Right renal cortex interstitium (tissue), 3 donors: ENCODE measurements around the gene CHRM4. TPM values are rescaled to one million over a fixed set of nuclear protein-coding genes. Genes with fewer than 3 reads are reported as not detected.

Experiments used
- DNase-seq, 3 donors: peaks; one replicate each; pipeline ENCODE4 v3.0.0-alpha.2; 2013; ENCODE audit warnings: low read depth in 3 of 3, low spot score in 2 of 3
- polyA plus RNA-seq, 3 donors: library from polyadenylated mRNA; unstranded; fragments of 120-200 nt; gene quantifications; one replicate each; pipeline ENCODE4 v1.2.1, GENCODE V29; 2013; ENCODE audit not compliant: insufficient read length in 3 of 3

The CHRM4 gene
- polyA plus RNA-seq, 3 donors = 0.08 to 0.21 (median 0.14) TPM

DNA sequence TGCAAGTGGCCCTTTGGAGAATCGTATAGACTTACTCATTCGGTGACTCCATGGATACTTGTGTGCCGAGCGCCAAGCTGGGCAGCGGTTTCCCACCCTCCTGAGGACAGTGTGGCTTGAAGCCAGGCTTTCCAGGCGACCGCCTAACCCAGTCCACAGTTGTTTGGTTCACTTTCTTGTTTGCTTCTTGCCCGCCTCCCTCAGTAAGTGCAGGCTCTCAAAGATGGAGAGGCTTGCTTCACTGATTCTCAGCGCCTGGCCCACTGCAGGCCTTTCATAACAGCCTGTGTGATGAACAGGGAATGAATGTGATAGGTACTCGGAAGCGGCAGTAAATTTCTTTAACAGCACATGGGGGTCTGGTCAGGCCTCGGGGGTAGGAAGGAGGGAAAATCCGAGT is 21.3 kb downstream of the CHRM4 start:
- no peak for DNase-seq

DNA sequence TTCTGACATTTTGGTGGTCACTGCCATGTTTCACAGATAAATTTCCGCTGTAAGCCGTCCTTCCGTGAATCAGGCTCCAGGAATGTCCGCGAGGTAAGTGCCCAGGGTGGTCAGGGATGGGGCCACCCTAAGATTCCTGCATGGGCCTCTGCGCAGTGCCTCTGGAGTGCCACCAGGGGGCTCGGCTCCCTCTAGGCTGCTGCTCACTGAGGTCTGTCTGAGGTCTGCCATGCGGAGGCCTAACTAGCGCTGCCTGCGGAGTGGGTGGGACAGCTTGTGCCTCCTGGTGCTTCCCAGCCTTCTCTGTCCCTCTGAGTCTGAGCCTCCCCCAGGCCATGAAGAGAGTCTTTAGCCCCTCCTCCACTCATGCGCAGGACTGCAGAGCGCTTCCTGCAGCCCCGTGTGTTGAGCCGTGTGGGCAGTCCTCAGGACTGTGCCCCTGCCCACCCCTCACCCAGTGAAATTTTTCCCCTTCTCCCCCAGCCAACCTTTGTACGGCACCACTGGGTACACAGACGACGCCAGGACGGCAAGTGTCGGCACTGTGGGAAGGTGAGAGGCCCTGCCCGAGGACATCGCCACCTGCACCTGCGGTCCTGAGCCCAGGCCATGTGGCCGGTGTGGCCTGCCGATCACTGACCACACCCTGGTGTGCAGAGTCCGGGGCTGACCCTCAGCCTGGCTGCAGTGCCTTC is 22.0 kb downstream of the CHRM4 start:
- DNase-seq = peak in 1 of 3 donors; percentile 60

DNA sequence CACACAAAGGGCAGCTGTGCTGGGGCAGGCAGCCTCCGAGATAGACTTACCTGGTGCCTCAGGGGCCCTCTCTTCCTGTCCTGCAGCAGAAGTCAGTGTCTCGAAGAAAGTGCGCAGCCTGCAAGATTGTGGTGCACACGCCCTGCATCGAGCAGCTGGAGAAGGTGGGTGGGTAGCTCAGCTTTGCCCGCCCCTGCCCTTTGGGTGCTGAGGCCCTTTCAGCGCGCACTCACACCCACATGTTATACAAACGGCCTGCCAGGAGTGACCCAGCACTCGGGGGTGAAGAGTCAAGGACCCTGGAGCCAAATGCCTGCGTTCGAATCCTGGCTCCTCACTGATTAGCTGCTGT is 23.7 kb downstream of the CHRM4 start:
- no peak for DNase-seq

DNA sequence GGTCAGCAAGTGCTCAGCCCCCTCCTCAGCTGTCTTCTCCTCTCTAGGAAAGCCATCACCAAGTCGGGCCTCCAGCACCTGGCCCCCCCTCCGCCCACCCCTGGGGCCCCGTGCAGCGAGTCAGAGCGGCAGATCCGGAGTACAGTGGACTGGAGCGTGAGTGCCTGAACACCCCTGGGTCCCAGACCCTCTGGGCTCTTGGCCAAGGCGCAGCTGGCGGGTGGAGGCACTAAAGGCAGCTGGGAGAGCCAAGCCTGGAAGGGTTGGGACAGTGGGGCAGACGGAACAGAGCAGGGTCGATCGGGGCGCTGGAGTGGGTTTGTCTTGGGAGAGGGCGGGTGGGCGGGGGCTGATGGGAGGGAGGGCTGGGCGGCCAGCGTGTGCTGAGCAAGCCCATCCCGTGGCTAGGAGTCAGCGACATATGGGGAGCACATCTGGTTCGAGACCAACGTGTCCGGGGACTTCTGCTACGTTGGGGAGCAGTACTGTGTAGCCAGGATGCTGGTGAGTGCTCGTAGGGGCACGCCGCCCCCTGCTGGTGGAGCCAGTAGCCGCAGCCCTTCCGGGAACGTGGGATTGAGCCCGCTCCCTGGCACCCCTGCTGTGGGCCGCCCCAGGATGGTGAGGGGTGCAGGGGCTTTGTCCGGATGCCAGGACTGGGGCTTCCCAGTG is 24.2 kb downstream of the CHRM4 start:
- DNase-seq = no peak

DNA sequence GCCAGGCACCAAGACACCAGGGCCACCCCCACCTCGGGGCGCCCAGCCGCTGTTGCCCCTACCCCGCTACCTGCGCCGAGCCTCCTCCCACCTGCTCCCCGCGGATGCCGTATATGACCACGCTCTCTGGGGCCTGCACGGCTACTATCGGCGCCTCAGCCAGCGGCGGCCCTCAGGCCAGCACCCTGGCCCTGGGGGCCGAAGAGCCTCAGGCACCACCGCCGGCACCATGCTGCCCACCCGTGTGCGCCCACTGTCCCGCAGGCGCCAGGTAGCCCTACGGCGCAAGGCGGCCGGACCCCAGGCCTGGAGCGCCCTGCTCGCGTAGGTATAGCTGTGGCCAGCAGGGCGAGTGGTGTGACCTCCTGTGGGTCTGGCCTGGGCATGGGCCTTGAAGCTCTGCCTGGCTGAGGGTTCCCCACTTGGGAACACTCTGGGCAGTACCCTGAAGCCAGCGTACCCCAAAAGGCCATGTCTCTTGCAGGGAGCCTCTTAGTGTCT is 24.9 kb downstream of the CHRM4 start:
- DNase-seq = no peak

DNA sequence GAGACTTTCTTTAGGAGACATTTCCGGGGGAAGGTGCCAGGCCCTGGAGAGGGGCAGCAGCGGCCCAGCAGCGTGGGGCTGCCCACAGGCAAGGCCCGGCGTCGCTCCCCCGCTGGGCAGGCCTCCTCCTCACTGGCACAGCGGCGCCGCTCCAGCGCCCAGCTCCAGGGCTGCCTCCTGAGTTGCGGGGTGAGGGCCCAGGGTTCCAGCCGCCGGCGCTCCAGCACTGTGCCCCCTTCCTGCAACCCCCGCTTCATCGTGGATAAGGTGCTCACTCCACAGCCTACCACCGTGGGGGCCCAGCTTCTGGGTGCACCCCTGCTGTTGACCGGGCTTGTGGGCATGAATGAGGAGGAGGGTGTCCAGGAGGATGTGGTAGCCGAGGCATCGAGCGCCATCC is 25.3 kb downstream of the CHRM4 start:
- no peak for DNase-seq

DNA sequence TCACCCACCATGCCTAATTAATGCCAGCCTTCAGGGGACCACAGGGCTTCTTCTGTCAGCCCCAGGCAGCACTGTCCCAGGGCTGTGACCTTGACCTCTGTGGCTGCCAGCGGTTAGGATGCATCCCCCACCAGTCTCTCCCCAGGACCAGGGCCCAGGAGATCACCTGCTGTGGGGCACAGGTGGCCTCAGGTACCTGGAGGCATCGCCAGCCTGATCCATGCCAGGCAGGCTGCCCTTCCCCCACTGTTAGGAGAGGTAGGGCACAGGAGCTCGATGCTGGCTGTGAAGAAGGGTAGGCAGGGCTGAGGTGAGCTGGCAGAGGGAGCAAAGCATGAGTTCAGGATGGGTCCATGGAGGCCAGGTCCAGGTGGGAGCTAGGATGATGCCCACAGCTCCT is 26.8 kb downstream of the CHRM4 start:
- DNase-seq = no peak

DNA sequence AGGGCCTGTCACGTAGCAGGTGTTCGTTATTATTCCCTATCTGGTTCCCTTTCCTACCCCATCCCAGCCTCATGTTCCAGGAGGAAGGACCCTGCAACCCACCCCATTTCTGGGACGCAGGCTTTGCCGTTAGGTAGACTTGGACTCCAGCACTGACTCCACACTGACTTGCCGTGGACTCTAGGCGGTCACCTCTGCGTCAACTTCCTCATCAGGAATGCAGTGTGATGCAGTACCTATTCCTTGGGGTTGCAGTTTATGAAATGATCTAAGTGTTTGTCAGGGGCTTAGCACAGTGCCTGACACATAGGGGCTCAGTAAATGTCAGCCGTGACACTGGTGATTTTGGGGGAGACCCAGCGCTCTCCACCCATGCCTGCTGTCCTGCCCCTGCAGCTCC is 27.5 kb downstream of the CHRM4 start:
- no peak for DNase-seq

DNA sequence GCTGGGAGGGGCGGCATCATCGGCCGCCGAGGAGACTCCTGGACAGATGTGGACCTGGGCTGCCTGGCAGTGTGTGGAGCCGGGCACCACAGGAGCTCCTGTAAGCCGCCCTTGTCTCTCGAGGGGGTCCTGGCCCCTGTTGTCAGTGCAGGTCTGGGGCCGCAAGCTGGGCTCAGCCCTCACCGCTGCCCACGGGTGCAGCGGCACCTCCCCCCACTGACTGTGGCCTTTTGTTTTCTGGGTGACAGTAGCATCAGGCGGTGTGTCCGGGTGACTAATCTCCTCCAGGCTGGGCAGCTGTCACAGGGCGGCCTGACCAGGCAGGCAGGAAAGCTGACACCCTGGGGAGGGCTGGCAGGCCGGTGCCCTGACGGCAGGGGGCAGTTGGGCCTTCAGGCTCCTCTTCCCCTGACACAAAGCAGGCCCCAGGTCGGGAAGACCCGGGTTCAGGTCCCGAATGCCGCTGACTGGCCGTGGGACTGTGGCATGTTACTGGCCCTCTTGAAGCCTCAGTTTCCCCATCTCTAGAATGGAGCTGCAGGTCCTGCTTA is 28.0 kb downstream of the CHRM4 start:
- no peak for DNase-seq

DNA sequence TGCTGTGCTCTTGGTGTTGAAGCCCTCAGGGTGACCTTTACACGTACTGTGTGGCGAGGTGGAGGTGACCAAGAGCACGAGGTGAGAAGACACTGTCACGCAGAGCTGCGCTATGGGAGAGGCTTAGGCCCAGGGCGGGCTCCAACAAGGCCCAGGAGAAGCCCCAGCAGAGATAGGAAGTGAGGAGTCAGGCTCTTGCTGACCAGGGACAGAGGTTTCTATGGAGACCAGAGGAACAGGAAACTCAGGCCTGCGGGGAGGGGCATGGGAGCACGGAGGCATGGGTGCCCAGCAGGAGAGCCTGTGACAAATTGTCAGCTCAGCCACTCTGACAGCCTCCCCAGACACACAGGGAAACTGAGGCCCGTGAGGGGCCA is 28.6 kb downstream of the CHRM4 start:
- DNase-seq = no peak

DNA sequence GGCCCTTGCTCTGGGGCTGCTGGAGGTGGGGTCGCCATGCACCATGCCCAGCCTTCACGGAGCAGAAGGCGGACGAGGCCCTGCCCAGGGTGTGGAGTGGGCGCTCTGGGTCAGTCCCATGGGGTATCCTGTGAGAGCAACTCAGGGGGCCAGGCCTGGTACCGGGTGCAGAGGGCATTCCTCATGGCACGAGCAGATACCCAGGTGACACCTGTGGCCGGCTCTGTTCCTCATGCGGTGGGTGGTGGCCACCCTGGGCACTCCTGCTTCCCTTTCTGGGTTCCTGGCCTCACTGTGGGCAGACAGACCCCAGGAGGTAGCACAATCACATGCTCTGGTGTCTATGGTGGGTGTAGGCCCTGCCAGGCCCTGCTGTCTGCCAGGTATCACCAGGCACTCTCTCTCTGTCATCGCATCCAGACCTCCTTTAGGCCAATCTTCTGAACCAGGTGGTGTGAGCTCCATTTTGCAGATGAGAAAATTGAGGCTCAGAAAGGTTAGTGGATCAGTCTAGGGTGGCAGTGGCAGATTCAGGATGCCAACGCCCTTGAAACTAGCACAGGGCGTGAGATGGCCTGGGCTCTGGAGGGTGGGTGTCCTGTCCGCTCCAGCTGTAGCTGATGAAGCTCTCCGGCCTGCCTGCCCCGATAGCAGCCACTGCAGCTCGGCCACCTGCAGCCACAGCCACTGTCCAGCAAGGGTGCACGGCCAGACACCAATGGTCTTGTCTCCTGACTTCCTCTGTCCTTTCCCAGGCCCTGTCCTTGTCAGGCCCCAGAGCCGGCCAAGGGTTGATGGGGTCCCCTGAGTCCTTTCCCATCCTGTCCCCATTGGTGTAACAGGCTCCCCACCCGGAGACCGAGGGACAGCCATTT is 29.2 kb downstream of the CHRM4 start:
- no peak for DNase-seq

DNA sequence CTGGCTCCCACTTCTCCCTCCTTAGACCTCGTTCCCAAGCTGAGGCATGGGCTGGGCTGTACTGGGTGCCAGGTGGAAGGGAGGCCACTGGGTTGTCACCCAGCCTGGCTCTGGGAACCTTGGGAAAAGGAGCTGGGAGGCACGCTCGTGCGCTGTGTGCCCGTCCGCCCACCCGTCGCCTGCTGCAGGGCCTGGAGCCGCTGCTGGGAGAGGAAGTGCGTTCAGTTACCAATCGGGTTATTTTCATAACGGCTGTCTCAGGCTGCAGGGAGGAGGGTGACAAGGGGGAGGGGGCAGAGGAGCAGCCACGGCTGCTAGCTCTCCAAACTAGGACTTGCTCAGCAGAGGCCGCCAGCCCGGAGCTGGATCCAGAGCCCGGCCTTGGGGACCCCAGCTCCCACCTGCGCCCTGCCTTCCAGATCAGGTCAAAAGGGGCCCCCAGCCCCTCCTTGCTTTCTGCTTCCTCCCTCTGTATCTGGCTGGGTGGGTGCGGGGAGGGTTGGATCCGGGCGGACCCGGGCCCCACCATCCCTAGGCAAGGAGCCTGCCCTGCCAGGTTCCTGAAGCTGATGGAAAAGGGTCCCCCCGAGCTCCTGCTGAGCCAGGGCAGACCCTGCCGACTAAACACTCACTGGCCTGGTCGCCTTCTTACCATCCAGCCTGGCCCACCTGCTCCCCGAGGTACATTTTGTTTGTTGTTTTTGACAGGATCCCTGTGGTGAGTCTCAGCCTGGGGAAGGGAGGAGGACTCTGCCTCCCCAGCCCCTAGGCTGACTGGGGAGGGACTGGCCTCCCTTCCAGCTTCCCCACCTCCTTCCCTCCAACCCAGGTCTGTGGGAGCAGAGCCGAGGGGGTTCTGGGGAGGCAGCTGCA is 30.1 kb downstream of the CHRM4 start:
- no peak for DNase-seq

DNA sequence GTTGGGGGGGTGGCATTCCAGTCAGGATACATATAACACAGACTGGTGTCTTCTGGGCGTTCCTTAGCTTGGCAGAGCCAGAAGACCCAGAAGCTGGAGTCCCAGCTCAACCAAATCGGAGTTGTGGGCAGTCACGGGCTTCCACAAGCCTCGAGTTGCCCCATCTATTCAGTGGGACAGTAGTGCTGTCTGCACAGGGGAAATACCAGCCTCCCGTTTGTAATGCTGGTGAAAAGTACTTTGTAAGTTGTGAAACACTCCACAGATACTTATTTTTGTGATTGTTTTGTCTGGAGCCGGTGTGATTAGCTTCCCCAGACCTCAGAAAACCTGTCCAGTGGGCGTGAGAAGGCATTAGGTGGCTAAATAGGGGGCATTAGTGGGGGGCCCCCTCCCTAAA is 30.7 kb downstream of the CHRM4 start:
- no peak for DNase-seq

DNA sequence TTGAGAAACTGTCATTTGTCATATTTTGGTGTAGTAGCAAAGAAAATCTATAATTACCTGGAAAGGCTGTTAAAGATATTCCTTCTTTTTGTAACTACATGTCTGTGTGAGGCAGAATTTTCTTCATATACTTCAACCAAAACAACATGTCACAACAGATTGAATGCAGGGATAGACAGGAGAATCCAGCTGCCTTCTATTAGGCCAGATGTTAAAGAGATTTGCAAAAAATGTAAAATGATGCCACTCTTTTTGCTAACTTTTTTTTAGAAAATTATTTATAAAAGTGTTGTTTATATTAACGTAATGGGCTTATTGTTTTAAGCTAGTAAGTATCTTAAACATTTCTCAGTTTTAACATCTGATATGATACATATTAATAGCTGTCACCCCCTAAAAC is 31.6 kb downstream of the CHRM4 start:
- DNase-seq = no peak

DNA sequence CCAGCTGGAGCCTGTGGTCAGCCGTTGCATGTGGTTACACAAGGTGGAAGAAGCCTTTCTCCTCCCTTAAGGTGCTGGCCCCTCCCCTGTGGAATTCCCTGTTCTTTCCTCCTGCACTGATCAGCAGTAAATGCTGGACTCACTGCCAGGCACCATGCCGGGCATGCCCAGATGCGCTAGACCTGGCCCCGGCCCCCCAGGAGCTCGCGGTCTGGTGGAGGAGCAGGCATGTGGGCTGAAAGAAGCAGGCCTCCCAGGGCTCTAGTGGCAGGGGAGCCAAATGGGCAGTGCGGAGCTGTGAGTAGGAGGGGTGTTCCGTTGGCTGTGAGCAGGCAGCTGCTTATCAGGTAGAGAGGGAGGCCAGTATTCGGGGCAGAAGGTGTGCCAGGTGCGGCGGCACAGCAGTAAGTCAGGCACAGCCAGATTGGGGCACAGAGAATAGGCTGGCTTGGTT is 34.1 kb downstream of the CHRM4 start:
- DNase-seq = no peak

DNA sequence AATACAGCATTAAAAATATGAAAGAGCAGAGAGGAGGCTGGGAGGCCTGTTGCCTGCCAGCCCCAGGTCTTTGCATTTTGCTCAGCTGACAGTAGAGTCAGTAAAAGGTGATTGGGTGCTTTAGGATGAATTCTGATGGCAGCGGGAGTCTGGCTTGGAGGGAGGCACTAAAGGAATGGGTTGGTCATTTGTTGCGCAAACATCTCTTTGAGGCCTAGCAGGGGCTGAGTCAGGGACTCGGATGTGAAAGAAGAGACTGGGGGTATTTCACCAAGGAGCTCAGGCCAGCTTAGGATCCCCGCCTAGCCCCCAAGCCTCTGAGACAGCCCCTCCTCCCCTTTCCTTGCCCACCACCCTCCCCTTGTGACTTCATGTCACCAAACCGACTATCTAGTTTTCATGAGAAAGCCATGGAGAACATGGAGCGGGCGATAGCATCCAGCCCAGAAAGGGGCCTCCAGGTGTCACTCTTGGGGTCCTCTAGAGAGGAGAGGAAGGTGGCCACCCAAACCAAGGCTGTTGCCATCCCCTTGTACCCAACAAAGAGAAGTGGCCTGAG is 34.6 kb downstream of the CHRM4 start:
- DNase-seq = no peak

DNA sequence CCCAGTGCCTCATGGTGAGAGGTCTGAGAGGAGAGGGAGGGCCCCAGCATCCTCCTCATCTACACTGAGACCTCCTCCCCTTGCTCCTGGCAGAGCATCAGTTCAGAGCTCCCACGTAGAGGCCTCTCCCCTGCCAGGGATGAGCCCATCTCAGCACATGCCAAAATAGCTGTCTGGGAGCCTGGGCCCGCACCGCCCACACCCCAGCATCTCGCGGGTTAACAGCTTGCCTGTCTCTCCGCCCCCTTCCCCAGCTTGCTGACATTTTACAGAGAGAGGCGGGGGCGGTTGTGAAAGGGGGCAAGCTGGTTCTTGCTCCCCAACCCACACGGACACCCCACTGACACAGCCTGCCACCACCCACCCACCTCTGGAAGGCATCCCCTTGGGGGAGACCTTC is 37.9 kb downstream of the CHRM4 start:
- no peak for DNase-seq

DNA sequence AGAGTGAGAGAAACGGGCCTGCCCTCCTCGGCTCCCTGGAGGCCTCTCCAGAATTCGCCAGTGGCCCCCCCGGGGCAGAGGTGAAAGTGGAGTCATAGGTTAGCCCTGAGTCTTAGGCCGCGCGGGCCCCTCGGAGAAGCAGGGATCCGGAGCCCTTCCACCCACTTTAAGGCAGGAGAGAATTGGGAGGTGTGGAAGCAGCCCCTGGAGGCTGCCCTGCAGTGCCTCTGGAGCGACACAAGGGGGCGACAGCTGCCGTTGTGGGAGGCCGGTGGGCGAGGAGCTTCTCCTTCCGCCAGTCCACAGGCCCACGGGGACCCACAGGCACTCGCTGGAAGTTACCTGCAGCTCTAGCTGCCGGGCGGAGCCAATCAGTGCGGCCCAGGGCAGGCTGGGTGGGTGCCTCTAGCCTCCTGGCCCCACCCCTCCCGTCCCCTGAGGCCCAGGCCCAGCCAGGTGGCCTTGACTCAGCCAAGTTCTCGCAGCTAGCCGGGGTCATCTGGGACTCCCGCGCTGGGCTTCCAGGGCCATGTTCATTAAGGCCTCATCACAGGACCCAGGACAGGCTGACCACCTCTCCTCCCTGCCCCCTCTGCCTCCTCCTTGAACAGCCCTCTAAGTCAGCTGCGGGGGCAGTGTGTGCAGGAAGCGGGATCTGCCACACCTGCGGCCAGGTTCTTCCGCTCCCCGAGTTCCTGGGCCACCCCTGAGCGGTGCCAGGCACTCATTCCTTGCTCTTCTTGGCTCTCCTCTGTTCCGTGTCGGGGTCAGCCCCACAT is 39.3 kb downstream of the CHRM4 start:
- DNase-seq = no peak

DNA sequence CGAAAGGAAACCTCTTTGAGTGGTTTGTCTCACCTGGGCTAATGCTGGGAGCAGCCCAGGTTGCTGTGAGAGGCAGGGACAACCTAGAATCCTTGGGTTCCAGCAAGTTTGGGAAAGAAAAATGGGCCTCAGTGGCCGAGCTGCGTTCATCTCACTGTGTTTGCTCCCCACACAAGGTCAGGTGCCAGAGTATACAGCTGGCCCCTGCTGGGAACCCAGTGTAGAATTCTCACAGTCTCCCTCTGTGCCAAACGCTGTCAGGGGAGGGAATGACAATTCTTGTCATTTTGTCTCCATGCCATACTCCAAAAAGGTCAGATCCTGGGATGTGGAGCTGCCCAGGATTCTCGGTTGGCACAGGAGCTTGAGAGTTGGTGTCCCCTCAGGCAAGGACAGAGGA is 40.0 kb downstream of the CHRM4 start:
- no peak for DNase-seq
